HCT116 (cell line): ENCODE results near the gene HEXIM1. TPM values are rescaled to one million over a fixed set of nuclear protein-coding genes. Genes with fewer than 3 reads are reported as not detected.

ENCODE experiments used
- ATAC-seq: fragments of 200-7000 bp; cut with Tn5 transposase; 2 replicates; pipeline ENCODE4 v1.9.1; 2020; ENCODE audit warnings: mild to moderate bottlenecking, moderate library complexity
- BruUV-seq: library from RNA; stranded (reverse); fragments of 400-500 nt; replicated peaks from 2 replicates; lab custom pipeline; 2021; lab: Mats Ljungman, UMichigan
- CTCF ChIA-PET: fragments of 300-600 bp; sonication (Branson Sonifier 250); formaldehyde crosslinking; loops from one replicate; lab custom pipeline; 2021; ENCODE audit warnings: antibody characterized with exemption; lab: Charles Lee
- POLR2A ChIA-PET: fragments of 300-600, 350-600 bp; sonication (Branson Sonifier 250); formaldehyde crosslinking; loops from one replicate; lab custom pipeline; 2021; ENCODE audit warnings: antibody characterized with exemption; lab: Charles Lee
- RAD21 ChIA-PET, 2 experiments: fragments of 300-600 bp; sonication (Branson Sonifier 250); formaldehyde crosslinking; loops; one replicate each; lab custom pipeline; 2023; ENCODE audit warnings: low total read pairs in 2 of 2; ENCODE audit not compliant: uncharacterized antibody in 2 of 2, unreplicated experiment in 2 of 2, low non-redundant PET in 1 of 2; lab: Charles Lee
- DNase-seq: peaks from one replicate; pipeline ENCODE4 v3.0.0-alpha.2; 2010; ENCODE audit warnings: low read depth, low spot score
- H2AFZ ChIP-seq: fragments of 200-600 bp; shearing (Covaris generic), sonication (generic); 2 replicates; pipeline ENCODE4 v1.6.1; 2017; ENCODE audit warnings: low read depth, mixed run types, mixed read lengths, antibody characterized with exemption, low read length; ENCODE audit not compliant: poor library complexity, severe bottlenecking
- H3K27ac ChIP-seq: 2 replicates; pipeline ENCODE4 v1.5.1; 2012; ENCODE audit warnings: low read depth, low read length
- H3K27me3 ChIP-seq: fragments of 200-600 bp; sonication (generic); 2 replicates; pipeline ENCODE4 v1.6.1; 2016; ENCODE audit warnings: mixed run types, low read length, mixed read lengths; ENCODE audit not compliant: insufficient read depth
- H3K36me3 ChIP-seq, 2 experiments: fragments of 200-500 bp in 1 of 2; fragments of 200-600 bp in 1 of 2; sonication (Bioruptor generic) in 1 of 2; sonication (generic) in 1 of 2; 2 replicates each; pipeline versions ENCODE4 v1.5.1 to v1.6.1; 2014 to 2016; ENCODE audit warnings: low read length in 2 of 2, inconsistent platforms in 1 of 2, mixed read lengths in 1 of 2, mixed run types in 1 of 2; ENCODE audit not compliant: insufficient read depth in 2 of 2, control insufficient read depth in 1 of 2
- H3K4me1 ChIP-seq, 2 experiments: fragments of 200-600 bp in 1 of 2; sonication (generic) in 1 of 2; 2 replicates each; pipeline versions ENCODE4 v1.5.1 to v1.6.1; 2012 to 2017; ENCODE audit warnings: low read length in 2 of 2, inconsistent platforms in 1 of 2, mild to moderate bottlenecking in 1 of 2, mixed read lengths in 1 of 2, mixed run types in 1 of 2, moderate library complexity in 1 of 2; ENCODE audit not compliant: insufficient read depth in 2 of 2, control insufficient read depth in 1 of 2
- H3K4me2 ChIP-seq: fragments of 200-600 bp; sonication (generic); 2 replicates; pipeline ENCODE4 v1.6.1; 2017; ENCODE audit warnings: mixed run types, low read length, mixed read lengths
- H3K4me3 ChIP-seq, 2 experiments: fragments of 200-600 bp in 1 of 2; sonication (generic) in 1 of 2; replicated peaks in 1 of 2; 2 replicates each; pipeline ENCODE4 v1.5.1; 2011 to 2016; ENCODE audit warnings: low read length in 2 of 2, control low read depth in 1 of 2, low read depth in 1 of 2, mild to moderate bottlenecking in 1 of 2, mixed read lengths in 1 of 2, mixed run types in 1 of 2
- H3K79me2 ChIP-seq: fragments of 200-600 bp; sonication (generic); 2 replicates; pipeline ENCODE4 v1.6.1; 2017; ENCODE audit warnings: mild to moderate bottlenecking, mixed run types, low read length, moderate library complexity, mixed read lengths; ENCODE audit not compliant: insufficient read depth
- H3K9ac ChIP-seq: fragments of 200-600 bp; sonication (generic); 2 replicates; pipeline ENCODE4 v1.6.1; 2016; ENCODE audit warnings: low read length, mixed read lengths
- H3K9me2 ChIP-seq: fragments of 200-600 bp; sonication (generic), shearing (Covaris generic); 2 replicates; pipeline ENCODE4 v1.6.1; 2017; ENCODE audit warnings: mixed run types, mild to moderate bottlenecking, moderate library complexity; ENCODE audit not compliant: insufficient read depth
- H3K9me3 ChIP-seq, 2 experiments: fragments of 200-500 bp in 1 of 2; fragments of 200-600 bp in 1 of 2; sonication (Bioruptor generic) in 1 of 2; sonication (generic) in 1 of 2; 2 replicates each; pipeline ENCODE4 v1.6.1; 2014 to 2017; ENCODE audit warnings: low read length in 2 of 2, mixed read lengths in 2 of 2, inconsistent platforms in 1 of 2, low read depth in 1 of 2, mild to moderate bottlenecking in 1 of 2, mixed run types in 1 of 2, moderate library complexity in 1 of 2; ENCODE audit not compliant: control insufficient read depth in 1 of 2, insufficient read depth in 1 of 2
- H4K20me1 ChIP-seq: fragments of 200-600 bp; sonication (generic), shearing (Covaris generic); 2 replicates; pipeline ENCODE4 v1.6.1; 2017; ENCODE audit warnings: mixed run types, mild to moderate bottlenecking, moderate library complexity; ENCODE audit not compliant: insufficient read depth
- EGR1 ChIP-seq: IDR thresholded peaks from 2 replicates; pipeline ENCODE4 v1.6.1; 2012; ENCODE audit warnings: low read depth
- ELF1 ChIP-seq: IDR thresholded peaks from 2 replicates; pipeline ENCODE4 v1.6.1; 2012; ENCODE audit warnings: low read depth, borderline replicate concordance
- EZH2phosphoT487 ChIP-seq: fragments of 200-600 bp; IDR thresholded peaks from 2 replicates; pipeline ENCODE4 v1.6.1; 2018; ENCODE audit warnings: antibody characterized with exemption, borderline replicate concordance
- JUND ChIP-seq: IDR thresholded peaks from 2 replicates; pipeline ENCODE4 v1.6.1; 2012
- POLR2A ChIP-seq: IDR thresholded peaks from 2 replicates; pipeline ENCODE4 v1.7.0; 2011; ENCODE audit warnings: borderline replicate concordance; ENCODE audit not compliant: insufficient read depth, insufficient read length; ENCODE audit errors: extremely low read depth
- POLR2AphosphoS5 ChIP-seq: IDR thresholded peaks from 2 replicates; pipeline ENCODE4 v1.6.1; 2011; ENCODE audit warnings: mild to moderate bottlenecking, low read depth, low read length, moderate library complexity
- SIN3A ChIP-seq: IDR thresholded peaks from 2 replicates; pipeline ENCODE4 v1.6.1; 2012; ENCODE audit warnings: low read depth
- TCF7L2 ChIP-seq: IDR thresholded peaks from 2 replicates; pipeline ENCODE4 v1.7.0; 2011; ENCODE audit warnings: borderline replicate concordance, inconsistent platforms; ENCODE audit not compliant: insufficient read depth, insufficient read length; ENCODE audit errors: extremely low read depth
- YY1 ChIP-seq: IDR thresholded peaks from 2 replicates; pipeline ENCODE4 v1.6.1; 2011; ENCODE audit warnings: low read length, low read depth, moderate library complexity, mild to moderate bottlenecking; ENCODE audit not compliant: insufficient replicate concordance; ENCODE audit errors: extremely low read depth
- ZNF274 ChIP-seq: fragments of 200-500 bp; sonication (Bioruptor generic); IDR thresholded peaks from 2 replicates; pipeline ENCODE4 v1.6.1; 2014; ENCODE audit warnings: mild to moderate bottlenecking, low read depth, low read length, inconsistent platforms
- intact Hi-C: fragments of 100-400 bp; cut with micrococcal nuclease; formaldehyde crosslinking; loops from 2 replicates; pipeline ENCODE4 v1.10.0; 2022
- total RNA-seq: library from RNA; stranded (reverse); gene quantifications from one replicate; pipeline ENCODE4 v1.2.1, GENCODE V29; 2021; ENCODE audit not compliant: unreplicated experiment
- TF ChIP-seq, protein P1 (sequence below): IDR thresholded peaks from 2 replicates; pipeline ENCODE4 v1.6.1; 2011; ENCODE audit warnings: mild to moderate bottlenecking, low read length, moderate library complexity; ENCODE audit not compliant: insufficient replicate concordance; ENCODE audit errors: extremely low read depth
- TF ChIP-seq, protein P2 (sequence below): IDR thresholded peaks from 2 replicates; pipeline ENCODE4 v1.6.1; 2012
- TF ChIP-seq, protein P3 (sequence below): IDR thresholded peaks from 2 replicates; pipeline ENCODE4 v1.6.1; 2012

The HEXIM1 gene
- total RNA-seq, 1 experiment from 2014 or later: 58.0 TPM

DNA sequence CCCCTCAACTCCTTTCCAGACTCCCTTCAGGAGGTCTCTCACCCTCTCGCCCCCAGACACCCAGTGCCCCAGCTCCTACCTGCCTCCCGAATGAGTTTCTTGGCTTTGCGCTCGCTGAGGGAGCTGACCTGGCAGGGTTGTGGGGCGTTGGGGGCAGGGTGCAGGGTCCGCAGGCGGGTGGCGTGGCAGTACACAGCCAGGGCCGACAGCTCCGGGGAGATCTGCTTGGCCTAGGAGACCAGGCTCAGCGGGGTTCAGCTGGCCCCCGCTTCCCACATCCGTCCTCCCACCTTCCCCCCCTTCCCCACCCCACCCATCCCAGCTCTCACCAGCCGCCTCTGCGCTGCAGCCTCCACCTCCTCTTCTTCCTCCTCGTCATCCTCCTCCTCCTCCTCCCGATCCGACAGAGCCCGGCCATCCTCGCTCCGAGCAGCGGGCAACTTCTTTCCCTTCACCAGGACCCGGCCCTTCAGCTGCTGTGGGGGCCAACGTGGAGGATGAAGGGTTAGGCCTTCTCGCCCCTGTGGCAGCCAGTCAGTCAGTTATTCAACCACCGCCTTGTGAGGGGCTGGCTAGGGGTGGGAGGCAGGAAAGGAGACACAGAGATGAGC lies 33.2 kb upstream of the HEXIM1 start:
- TF ChIP-seq SIN3A: no peak
- TF ChIP-seq POLR2A: no peak
- no peak for TF ChIP-seq TCF7L2
- TF ChIP-seq, protein P1, sequence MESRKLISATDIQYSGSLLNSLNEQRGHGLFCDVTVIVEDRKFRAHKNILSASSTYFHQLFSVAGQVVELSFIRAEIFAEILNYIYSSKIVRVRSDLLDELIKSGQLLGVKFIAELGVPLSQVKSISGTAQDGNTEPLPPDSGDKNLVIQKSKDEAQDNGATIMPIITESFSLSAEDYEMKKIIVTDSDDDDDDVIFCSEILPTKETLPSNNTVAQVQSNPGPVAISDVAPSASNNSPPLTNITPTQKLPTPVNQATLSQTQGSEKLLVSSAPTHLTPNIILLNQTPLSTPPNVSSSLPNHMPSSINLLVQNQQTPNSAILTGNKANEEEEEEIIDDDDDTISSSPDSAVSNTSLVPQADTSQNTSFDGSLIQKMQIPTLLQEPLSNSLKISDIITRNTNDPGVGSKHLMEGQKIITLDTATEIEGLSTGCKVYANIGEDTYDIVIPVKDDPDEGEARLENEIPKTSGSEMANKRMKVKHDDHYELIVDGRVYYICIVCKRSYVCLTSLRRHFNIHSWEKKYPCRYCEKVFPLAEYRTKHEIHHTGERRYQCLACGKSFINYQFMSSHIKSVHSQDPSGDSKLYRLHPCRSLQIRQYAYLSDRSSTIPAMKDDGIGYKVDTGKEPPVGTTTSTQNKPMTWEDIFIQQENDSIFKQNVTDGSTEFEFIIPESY: no peak
- no peak for TF ChIP-seq POLR2AphosphoS5
- TF ChIP-seq, protein P2, sequence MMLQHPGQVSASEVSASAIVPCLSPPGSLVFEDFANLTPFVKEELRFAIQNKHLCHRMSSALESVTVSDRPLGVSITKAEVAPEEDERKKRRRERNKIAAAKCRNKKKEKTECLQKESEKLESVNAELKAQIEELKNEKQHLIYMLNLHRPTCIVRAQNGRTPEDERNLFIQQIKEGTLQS: no peak
- no peak for TF ChIP-seq YY1
- no peak for TF ChIP-seq EZH2phosphoT487
- TF ChIP-seq EGR1: no peak
- no peak for TF ChIP-seq ELF1
- TF ChIP-seq, protein P3, sequence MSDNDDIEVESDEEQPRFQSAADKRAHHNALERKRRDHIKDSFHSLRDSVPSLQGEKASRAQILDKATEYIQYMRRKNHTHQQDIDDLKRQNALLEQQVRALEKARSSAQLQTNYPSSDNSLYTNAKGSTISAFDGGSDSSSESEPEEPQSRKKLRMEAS: no peak
- TF ChIP-seq JUND: no peak
- TF ChIP-seq ZNF274: no peak
- TF ChIP-seq, all 23 proteins: peak for 0
- DNase-seq: no peak
- no peak overlapping the region for H2AFZ ChIP-seq
- ChIA-PET POLR2A (no interaction called here), CTCF (no interaction called here), RAD21 (no interaction called here)
- peaks cover 2 to 10% of the 10 kb centered on the region in 2 experiments; a peak in 3 of 4 replicates for H3K36me3 ChIP-seq
- H3K4me2 ChIP-seq: no peak overlapping the region
- no peak overlapping the region for H3K4me3 ChIP-seq
- H3K4me1 ChIP-seq: peaks cover 3 to 10% of the 10 kb centered on the region in 2 experiments; a peak in 2 of 4 replicates
- no peak overlapping the region for H3K27ac ChIP-seq
- H3K9me2 ChIP-seq: no peaks in the 10 kb centered on the region
- no peaks in the 10 kb centered on the region for H4K20me1 ChIP-seq
- BruUV-seq: no TSS peak
- no peak overlapping the region for H3K9ac ChIP-seq
- H3K79me2 ChIP-seq: no peaks in the 10 kb centered on the region
- no peak for ATAC-seq
- intact Hi-C loops: no loop called here
- H3K27me3 ChIP-seq: no peaks in the 10 kb centered on the region
- no peaks in the 10 kb centered on the region for H3K9me3 ChIP-seq
